HCT116 (cell line): ENCODE measurements around the gene LRRC56.

ENCODE experiments used
- CTCF ChIP-seq, 3 experiments: fragments of 200-600 bp in 1 of 3; sonication (generic) in 1 of 3; IDR thresholded peaks in 2 of 3; conservative IDR thresholded peaks in 1 of 3; 2 replicates each; pipeline ENCODE4 v1.5.1; 2012 to 2017; ENCODE audit warnings: low read depth in 2 of 3, low read length in 2 of 3, antibody characterized with exemption in 1 of 3, borderline replicate concordance in 1 of 3, control low read depth in 1 of 3, mild to moderate bottlenecking in 1 of 3, mixed read lengths in 1 of 3, mixed run types in 1 of 3, moderate library complexity in 1 of 3; ENCODE audit not compliant: insufficient read depth in 1 of 3
- EZH2phosphoT487 ChIP-seq: fragments of 200-600 bp; IDR thresholded peaks from 2 replicates; pipeline ENCODE4 v1.6.1; 2018; ENCODE audit warnings: antibody characterized with exemption, borderline replicate concordance
- POLR2A ChIP-seq: IDR thresholded peaks from 2 replicates; pipeline ENCODE4 v1.7.0; 2011; ENCODE audit warnings: borderline replicate concordance; ENCODE audit not compliant: insufficient read depth, insufficient read length; ENCODE audit errors: extremely low read depth
- ZNF274 ChIP-seq: fragments of 200-500 bp; sonication (Bioruptor generic); IDR thresholded peaks from 2 replicates; pipeline ENCODE4 v1.6.1; 2014; ENCODE audit warnings: mild to moderate bottlenecking, low read depth, low read length, inconsistent platforms

DNA sequence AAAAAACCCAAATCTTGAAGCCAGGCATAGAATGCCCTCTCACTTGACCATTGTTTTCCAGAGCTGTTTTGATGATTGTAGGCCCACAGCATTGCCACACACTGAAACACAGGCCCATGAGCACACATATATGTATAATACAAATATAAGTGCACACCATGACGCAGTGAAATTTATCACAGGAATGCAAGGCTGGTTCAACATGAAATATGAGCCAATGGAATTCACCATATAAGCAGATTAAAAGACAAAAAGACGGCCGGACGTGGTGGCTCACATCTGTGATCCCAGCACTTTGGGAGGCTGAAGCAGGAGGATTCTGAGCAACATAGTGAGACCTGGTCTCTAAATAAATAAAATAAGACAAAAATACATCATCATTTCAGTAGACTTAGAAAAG, 20.9 kb upstream of the LRRC56 start:
- TF ChIP-seq POLR2A (no peak), ZNF274 (no peak), CTCF (IDR thresholded peaks at IDR 0.05 in 2 of 3, conservative IDR thresholded peaks at IDR 0.05 in 1 of 3; ENCODE audit: borderline replicate concordance in 1 of 3, insufficient read depth in 1 of 3, low read depth in 2 of 3, low read length in 2 of 3) (no peak), EZH2phosphoT487 (no peak)
